DMS 273 (cell line): ENCODE results near the gene ZRANB3.
"Not testable (repeated sequence)": the region's sequence is repeated elsewhere in the genome, so short reads cannot be mapped to it uniquely, and the experiment has no call there.

Source experiments
- DNase-seq: peaks from one replicate; lab custom pipeline; 2025; ENCODE audit not compliant: unreplicated experiment; lab: John Stamatoyannopoulos, UW

ZRANB3 gene

GRCh38 chr2:135530313-135531230 is at the start of gene ZRANB3:
Gene ZRANB3, minus strand, starts transcription at chr2:135531218.
- peak; percentile 99 for DNase-seq

GRCh38 chr2:135573620-135574019 is 42.6 kb upstream of the ZRANB3 start:
- DNase-seq: no peak

DNA sequence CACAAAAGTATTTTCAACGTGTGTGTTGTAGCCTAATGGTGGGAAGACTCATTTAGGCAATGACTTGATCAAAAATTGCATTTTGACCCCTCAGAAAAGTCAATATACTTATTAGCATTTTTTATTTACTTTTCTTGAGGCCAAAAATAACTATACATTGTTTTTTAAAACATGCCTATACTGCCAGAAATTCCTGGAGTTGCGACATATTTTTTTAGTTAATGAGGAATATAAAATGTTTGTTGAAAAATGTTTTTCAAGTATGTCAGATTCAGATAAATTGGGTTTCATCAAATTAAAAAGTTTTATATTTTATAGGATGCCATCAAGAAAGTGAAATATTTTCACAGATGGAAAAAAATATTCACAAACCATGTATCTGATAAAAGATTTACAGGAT is 39.9 kb upstream of the ZRANB3 start:
- no peak for DNase-seq

GRCh38 chr2:135563793-135564192 is 32.8 kb upstream of the ZRANB3 start:
- no peak for DNase-seq

DNA sequence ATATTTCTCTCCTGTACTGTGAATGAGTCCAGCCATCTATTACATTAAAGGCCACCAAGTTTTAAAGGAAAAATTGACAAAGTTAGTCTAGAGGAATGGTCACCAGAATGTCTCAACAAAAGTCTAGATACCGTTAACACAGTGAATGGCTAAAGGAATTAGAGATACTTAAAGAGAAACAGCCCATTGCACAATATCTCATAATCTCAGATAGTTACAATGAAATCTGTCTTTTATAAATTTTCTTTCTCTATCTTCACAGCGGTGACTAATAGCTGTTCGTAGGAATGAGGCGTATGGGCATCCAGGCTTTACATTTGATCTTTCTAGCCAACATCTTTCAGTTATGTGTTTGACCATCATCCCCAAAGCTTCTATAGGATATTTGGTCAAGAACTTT is 30.9 kb upstream of the ZRANB3 start:
- no peak for DNase-seq

- peak; percentile 33 for DNase-seq
These were observed 26.5 kb upstream of the ZRANB3 start for GRCh38 chr2:135557530-135557929.

- DNase-seq: no peak
These were observed 24.3 kb upstream of the ZRANB3 start for GRCh38 chr2:135555311-135555710.

- DNase-seq: no peak
These were observed 21.9 kb upstream of the ZRANB3 start for GRCh38 chr2:135552887-135553286.

DNA sequence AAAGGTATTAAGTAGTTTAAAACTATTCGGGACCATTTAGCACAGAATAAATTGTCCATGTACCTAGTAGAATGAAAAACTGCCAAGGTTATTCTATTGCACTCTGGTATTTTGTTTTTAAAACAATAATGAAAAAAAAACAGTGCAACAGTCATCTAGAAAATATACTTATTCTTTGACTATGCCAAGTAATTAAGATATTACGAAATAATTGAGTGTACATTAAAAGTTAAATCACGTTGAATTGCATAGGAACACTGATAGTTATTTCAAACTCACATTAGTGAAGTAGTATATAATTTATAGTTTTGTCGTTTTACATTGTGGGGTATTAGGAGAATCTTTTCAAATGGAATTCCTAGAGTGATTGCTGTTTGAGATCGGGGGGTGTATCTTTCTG is 20.3 kb upstream of the ZRANB3 start:
- no peak for DNase-seq

DNA sequence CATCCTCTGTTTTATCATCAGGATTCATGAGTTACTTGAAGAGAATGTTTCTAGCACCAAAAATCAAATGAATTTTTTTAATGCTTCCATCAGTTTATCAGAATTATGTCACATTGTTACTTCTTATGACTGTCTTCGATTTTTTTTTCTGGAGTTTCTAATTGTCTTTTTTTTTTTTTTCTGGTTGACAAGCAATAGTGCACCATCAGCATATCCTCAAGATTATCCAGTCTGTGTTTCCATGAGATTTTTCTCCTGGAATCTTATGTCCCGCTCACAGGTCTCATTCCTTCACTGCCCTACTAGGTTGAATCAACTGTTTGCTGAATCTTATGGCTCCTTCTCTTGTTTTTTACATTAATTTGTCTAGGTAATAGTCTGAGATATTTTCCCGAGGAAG is 16.3 kb upstream of the ZRANB3 start:
- no peak for DNase-seq

GRCh38 chr2:135546436-135546835 is 15.4 kb upstream of the ZRANB3 start:
- DNase-seq: no peak

DNA sequence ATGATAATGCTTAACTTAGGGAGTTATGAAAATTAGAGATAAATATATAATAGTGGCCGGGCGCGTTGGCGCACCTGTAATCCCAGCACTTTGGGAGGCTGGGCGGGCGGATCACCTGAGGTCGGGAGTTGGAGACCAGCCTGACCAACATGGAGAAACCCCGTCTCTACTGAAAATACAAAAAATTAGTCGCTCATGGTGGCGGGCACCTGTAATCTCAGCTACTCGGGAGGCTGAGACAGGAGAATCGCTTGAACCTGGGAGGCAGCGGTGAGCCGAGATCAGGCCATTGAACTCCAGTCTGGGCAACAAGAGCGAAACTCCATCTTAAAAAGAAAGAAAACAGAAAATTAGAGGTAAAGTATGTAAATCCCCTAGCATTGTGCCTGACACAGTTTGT is 2.5 kb upstream of the ZRANB3 start:
- DNase-seq: not testable (repeated sequence)

DNA sequence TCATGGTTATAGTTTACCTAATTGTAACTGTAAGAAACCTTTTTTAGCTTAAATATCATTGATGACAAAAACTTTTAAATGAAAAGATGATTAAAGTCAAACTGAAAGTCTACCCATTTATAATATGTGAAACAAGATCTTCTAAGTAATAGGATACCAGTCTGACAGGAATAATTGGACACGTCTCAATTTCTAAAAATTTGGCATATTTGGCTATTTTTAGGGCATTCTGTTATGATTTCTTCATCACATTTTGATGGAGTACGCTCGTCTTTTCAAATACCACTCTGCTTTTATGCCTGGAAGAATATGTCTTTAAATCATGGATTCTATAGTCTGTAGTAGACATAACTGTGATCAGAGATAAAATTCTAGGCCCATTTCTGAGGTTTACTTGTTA is 1.6 kb upstream of the ZRANB3 start:
- DNase-seq: peak; percentile 13

DNA sequence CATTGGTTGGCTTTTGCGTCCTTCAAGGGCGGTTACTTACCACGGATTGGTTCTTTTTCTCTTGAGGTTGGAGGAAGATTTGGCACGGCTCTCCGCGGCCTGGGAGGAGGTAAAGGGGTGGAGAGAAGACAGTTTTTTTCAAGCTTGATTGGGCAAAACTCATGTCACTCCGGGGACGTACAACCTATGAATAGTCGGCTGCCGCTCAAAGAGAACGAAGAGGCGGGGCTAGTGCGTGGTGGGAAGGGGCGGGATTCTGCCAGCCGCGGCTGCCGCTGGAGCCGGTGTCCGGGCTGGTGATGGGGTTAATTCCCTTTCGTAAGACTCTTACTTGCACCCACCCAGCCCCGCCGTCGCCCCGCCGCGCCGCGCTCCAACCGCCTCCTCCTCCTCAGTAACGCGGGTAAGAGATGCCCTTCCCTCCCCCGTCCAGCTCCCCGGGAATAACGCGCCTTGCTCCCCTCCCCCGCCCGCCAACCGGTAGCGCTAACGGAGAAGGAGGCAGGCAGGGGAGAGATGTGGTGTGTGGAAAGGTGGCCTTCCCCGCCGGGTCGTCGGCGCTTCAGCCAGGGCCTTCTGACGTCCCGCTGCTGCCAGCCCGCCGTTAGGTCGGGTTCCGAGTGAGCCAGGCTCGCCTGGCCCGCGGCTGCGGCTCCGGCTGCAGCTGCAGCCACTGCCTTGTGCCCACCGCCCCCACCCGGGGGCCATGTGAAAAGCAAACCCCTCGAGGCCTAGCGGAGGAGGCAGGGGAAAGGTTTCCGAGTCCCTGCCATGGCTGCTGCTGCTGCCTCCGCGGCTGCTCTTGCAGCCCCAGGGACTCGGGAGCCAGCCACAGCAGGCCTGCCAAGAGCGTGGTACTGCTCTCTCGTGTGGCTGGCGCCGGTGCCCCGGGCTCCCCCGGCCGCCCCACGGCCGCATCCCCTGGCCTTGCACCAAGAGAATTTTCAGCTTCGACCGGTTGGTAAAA is 496 bp upstream of the ZRANB3 start, which contains the start of gene R3HDM1:
TSS of gene R3HDM1 (plus strand) at position 254 of the 967 bp plus-strand sequence. CDS start 73,362 bp downstream, outside the sequence.
- DNase-seq: peak; percentile 100

- DNase-seq: no peak
These were observed 3.0 kb downstream of the ZRANB3 start for GRCh38 chr2:135528006-135528405.

DNA sequence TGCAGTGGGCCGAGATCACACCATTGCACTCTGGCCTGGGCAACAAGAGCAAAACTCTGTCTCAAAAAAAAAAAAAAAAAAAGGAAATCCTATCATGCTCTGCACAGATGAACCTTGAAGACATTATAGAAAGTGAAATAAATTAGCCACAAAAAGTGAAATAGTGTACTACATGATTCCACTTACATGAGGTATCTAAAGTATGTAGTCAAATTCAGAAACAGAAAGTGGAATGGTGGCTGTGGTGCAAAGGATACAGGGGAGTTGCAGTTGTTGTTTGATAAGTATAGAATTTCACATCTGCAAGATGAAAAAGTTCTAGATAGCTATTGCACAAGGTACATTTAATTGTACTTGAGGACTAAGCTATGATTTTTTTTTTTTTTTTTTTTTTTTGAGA is 5.2 kb downstream of the ZRANB3 start:
- no peak for DNase-seq

GRCh38 chr2:135512099-135512498 is 18.9 kb downstream of the ZRANB3 start:
- no peak for DNase-seq

DNA sequence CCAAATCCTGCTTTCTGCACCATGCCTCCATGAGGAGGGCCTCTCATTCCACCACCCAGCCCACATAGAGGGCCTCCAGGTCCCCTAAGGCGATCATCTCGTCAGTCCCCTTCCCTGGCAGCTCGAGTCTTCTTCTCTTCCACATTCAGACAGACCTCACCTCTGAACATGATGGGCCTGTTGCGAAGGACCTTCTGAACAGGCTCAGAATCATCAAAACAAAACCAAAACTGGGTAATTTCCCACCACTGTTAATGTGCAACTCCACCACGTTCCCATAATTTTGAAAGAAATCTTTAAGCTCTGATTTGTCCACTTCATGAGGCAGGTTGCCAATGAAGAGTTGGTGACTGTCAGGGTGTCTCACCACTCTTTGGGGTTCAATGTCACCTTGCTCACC is 20.4 kb downstream of the ZRANB3 start:
- no peak for DNase-seq

GRCh38 chr2:135504811-135505210 is 26.2 kb downstream of the ZRANB3 start:
- no peak for DNase-seq

DNA sequence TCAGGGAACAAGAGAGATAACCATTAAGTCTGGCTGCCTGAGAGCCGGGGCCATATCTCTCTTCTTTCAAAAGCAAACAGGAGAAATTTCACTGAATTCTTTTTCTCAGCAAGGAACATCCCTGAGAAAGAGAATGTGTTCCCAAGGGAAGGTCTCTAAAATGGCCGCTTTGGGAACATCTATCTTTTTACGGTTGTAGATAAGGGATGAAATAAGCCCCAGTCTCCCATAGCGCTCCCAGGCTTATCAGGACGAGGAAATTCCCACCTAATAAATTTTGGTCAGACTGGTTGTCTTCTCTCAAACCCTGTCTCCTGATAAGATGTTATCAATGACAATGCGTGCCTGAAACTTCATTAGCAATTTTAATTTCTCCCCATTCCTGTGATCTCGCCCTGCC is 32.4 kb downstream of the ZRANB3 start:
- not testable (repeated sequence) for DNase-seq

- DNase-seq: no peak
These were observed 36.1 kb downstream of the ZRANB3 start for GRCh38 chr2:135494917-135495316.

DNA sequence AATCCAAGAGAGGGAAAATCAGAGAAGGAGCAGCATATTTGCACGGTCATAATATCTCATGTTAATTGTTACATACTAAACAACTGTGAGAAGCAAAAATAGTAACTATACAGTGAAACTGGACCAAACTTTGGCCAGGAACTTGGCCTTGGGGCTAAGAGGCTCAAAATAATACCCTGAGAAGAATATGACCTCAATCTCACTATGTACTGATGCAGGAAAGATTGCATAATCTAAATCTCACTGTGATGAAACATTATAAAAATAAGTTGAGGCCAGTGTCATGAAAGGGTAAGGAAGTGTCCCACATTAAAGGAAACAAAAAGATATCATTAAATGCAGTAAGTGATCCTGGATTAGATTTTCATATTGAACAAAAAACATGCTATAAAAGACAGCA is 36.5 kb downstream of the ZRANB3 start:
- no peak for DNase-seq
